Measurements from ENCODE around the gene AMHR2.

GRCh38 chr12:53462935-53463334 is 39.3 kb downstream of the AMHR2 start:
- no peak for TF ChIP-seq EZH2 (IDR thresholded peaks at IDR 0.05; ENCODE audit: insufficient read depth, poor library complexity, severe bottlenecking)
- no peak for TF ChIP-seq EZH2phosphoT487 (IDR thresholded peaks at IDR 0.05; ENCODE audit: insufficient read depth, low read depth)
